CD8-positive, alpha-beta memory T cell (primary cell): ENCODE measurements around the gene ADAMTS20. TPM values are rescaled to one million over a fixed set of nuclear protein-coding genes. Genes with fewer than 3 reads are reported as not detected.
"Not testable (repeated sequence)": the region's sequence is repeated elsewhere in the genome, so short reads cannot be mapped to it uniquely, and the experiment has no call there.

Experiments
- CTCF ChIA-PET: fragments of 350-600 bp; sonication (Branson Sonifier 250); formaldehyde crosslinking; loops from one replicate; lab custom pipeline; 2021; ENCODE audit warnings: antibody characterized with exemption; lab: Charles Lee
- POLR2A ChIA-PET: fragments of 350-600 bp; sonication (Branson Sonifier 250); formaldehyde crosslinking; loops from one replicate; lab custom pipeline; 2021; ENCODE audit warnings: antibody characterized with exemption; lab: Charles Lee
- DNase-seq, 5 donors: peaks; one replicate each; pipeline versions ENCODE4 v3.0.0 to v3.0.0-alpha.2; 2020 to 2022; ENCODE audit warnings: mixed read lengths in 1 of 5
- H3K27ac ChIP-seq: one replicate; pipeline ENCODE4 v1.7.0; 2013; ENCODE audit warnings: low read depth, mild to moderate bottlenecking, low read length, moderate library complexity
- H3K27me3 ChIP-seq: 2 replicates; pipeline ENCODE4 v1.7.0; 2013; ENCODE audit warnings: low read length, mild to moderate bottlenecking; ENCODE audit not compliant: insufficient read depth, poor library complexity, severe bottlenecking
- H3K36me3 ChIP-seq: 2 replicates; pipeline ENCODE4 v1.7.0; 2013; ENCODE audit warnings: mild to moderate bottlenecking, low read length, moderate library complexity; ENCODE audit not compliant: insufficient read depth
- H3K4me1 ChIP-seq: 2 replicates; pipeline ENCODE4 v1.7.0; 2013; ENCODE audit warnings: mild to moderate bottlenecking, low read length, moderate library complexity; ENCODE audit not compliant: insufficient read depth
- H3K4me3 ChIP-seq: 2 replicates; pipeline ENCODE4 v1.7.0; 2013; ENCODE audit warnings: mild to moderate bottlenecking, low read length
- H3K9me3 ChIP-seq: 2 replicates; pipeline ENCODE4 v1.7.0; 2013; ENCODE audit warnings: mild to moderate bottlenecking, low read length
- H3K27ac Mint-ChIP-seq, 8 donors: one replicate each; pipeline ENCODE4 v1.8.0; 2020 to 2021; ENCODE audit warnings: mixed read lengths in 8 of 8, mild to moderate bottlenecking in 6 of 8, inconsistent platforms in 3 of 8, moderate library complexity in 3 of 8
- H3K27me3 Mint-ChIP-seq, 2 donors: one replicate each; pipeline ENCODE4 v1.8.0; 2020 to 2021; ENCODE audit warnings: mixed read lengths in 2 of 2, mild to moderate bottlenecking in 1 of 2, moderate library complexity in 1 of 2
- H3K36me3 Mint-ChIP-seq, 3 donors: one replicate each; pipeline ENCODE4 v1.8.0; 2020 to 2021; ENCODE audit warnings: mixed read lengths in 3 of 3, inconsistent platforms in 1 of 3, mild to moderate bottlenecking in 1 of 3
- H3K4me1 Mint-ChIP-seq, 3 donors: one replicate each; pipeline ENCODE4 v1.8.0; 2020 to 2021; ENCODE audit warnings: mixed read lengths in 3 of 3, inconsistent platforms in 1 of 3, mild to moderate bottlenecking in 1 of 3
- H3K4me3 Mint-ChIP-seq, 7 donors: one replicate each; pipeline ENCODE4 v1.8.0; 2020 to 2021; ENCODE audit warnings: mixed read lengths in 7 of 7, mild to moderate bottlenecking in 6 of 7, moderate library complexity in 4 of 7, inconsistent platforms in 2 of 7
- H3K9me3 Mint-ChIP-seq, 5 donors: one replicate each; pipeline ENCODE4 v1.8.0; 2020 to 2022; ENCODE audit warnings: mixed read lengths in 5 of 5, mild to moderate bottlenecking in 3 of 5, moderate library complexity in 2 of 5, inconsistent platforms in 1 of 5
- polyA plus RNA-seq: library from polyadenylated mRNA; unstranded; fragments of 300-500 nt; fragmentation: Illumina TruSeq; gene quantifications from one replicate; pipeline ENCODE4 v1.2.3, GENCODE V29; 2021
- total RNA-seq, 2 experiments: library from RNA; stranded (reverse); gene quantifications; one replicate each; pipeline ENCODE4 v1.2.3, GENCODE V29; 2021

ADAMTS20 gene
- total and polyA plus RNA-seq, 3 experiments from 2014 or later = not detected

- Histone ChIP-seq H3K27ac (no peak overlapping the region), H3K9me3 (no peaks in the 10 kb centered on the region), H3K27me3 (no peaks in the 10 kb centered on the region), H3K4me1 (no peaks in the 10 kb centered on the region), H3K4me3 (no peak overlapping the region), H3K36me3 (no peaks in the 10 kb centered on the region)
- CTCF ChIA-PET = no interaction called here
- peaks cover 0 to 2% of the 10 kb centered on the region in 2 donors for H3K27me3 Mint-ChIP-seq
- H3K27ac Mint-ChIP-seq = no peak overlapping the region
- H3K4me3 Mint-ChIP-seq = no peak overlapping the region
- no peak for DNase-seq
- POLR2A ChIA-PET = no interaction called here
- no peaks in the 10 kb centered on the region for H3K4me1 Mint-ChIP-seq
- H3K9me3 Mint-ChIP-seq = peaks cover 0 to 2% (median 0%) of the 10 kb centered on the region in 5 donors
- no peaks in the 10 kb centered on the region for H3K36me3 Mint-ChIP-seq
Measured at GRCh38 chr12:43544703-43545102, 7.3 kb downstream of the ADAMTS20 start.

- Histone ChIP-seq H3K9me3 (no peaks in the 10 kb centered on the region), H3K4me1 (no peaks in the 10 kb centered on the region), H3K27ac (no peak overlapping the region), H3K27me3 (no peaks in the 10 kb centered on the region), H3K36me3 (no peaks in the 10 kb centered on the region), H3K4me3 (no peak overlapping the region)
- ChIA-PET CTCF (no interaction called here), POLR2A (no interaction called here)
- no peak for DNase-seq
- peaks cover 0 to 1% of the 10 kb centered on the region in 2 donors for H3K27me3 Mint-ChIP-seq
- no peaks in the 10 kb centered on the region for H3K4me1 Mint-ChIP-seq
- no peak overlapping the region for H3K27ac Mint-ChIP-seq
- H3K36me3 Mint-ChIP-seq = no peaks in the 10 kb centered on the region
- H3K9me3 Mint-ChIP-seq = peaks cover 0 to 4% (median 3%) of the 10 kb centered on the region in 5 donors
- H3K4me3 Mint-ChIP-seq = no peak overlapping the region
Measured at GRCh38 chr12:43540470-43540869, 11.5 kb downstream of the ADAMTS20 start.

GRCh38 chr12:43537675-43538074 lies 14.3 kb downstream of the ADAMTS20 start:
- H3K27me3 ChIP-seq, DNase-seq, H3K27me3 Mint-ChIP-seq, CTCF ChIA-PET, H3K9me3 ChIP-seq, H3K4me3 Mint-ChIP-seq, H3K4me1 Mint-ChIP-seq, H3K4me3 ChIP-seq, H3K4me1 ChIP-seq, H3K27ac ChIP-seq, POLR2A ChIA-PET, H3K27ac Mint-ChIP-seq, H3K36me3 Mint-ChIP-seq, H3K36me3 ChIP-seq, H3K9me3 Mint-ChIP-seq: not testable (repeated sequence)

- no peak overlapping the region for H3K27ac ChIP-seq
- H3K36me3 ChIP-seq = no peaks in the 10 kb centered on the region
- no peaks in the 10 kb centered on the region for H3K9me3 ChIP-seq
- CTCF ChIA-PET = no interaction called here
- Mint-ChIP-seq H3K36me3 (no peaks in the 10 kb centered on the region), H3K4me1 (no peaks in the 10 kb centered on the region), H3K27me3 (peaks cover 0 to 2% of the 10 kb centered on the region in 2 donors), H3K4me3 (no peak overlapping the region), H3K27ac (no peak overlapping the region), H3K9me3 (peaks cover 0 to 5% (median 2%) of the 10 kb centered on the region in 5 donors)
- no peak for DNase-seq
- no peaks in the 10 kb centered on the region for H3K27me3 ChIP-seq
- H3K4me3 ChIP-seq = no peak overlapping the region
- POLR2A ChIA-PET = no interaction called here
- H3K4me1 ChIP-seq = no peaks in the 10 kb centered on the region
Measured at GRCh38 chr12:43516045-43516444, 36.0 kb downstream of the ADAMTS20 start.

GRCh38 chr12:43501703-43502102 lies 50.3 kb downstream of the ADAMTS20 start:
- Histone ChIP-seq H3K4me3 (no peak overlapping the region), H3K9me3 (no peaks in the 10 kb centered on the region), H3K36me3 (no peaks in the 10 kb centered on the region), H3K27ac (no peak overlapping the region), H3K27me3 (no peaks in the 10 kb centered on the region), H3K4me1 (no peaks in the 10 kb centered on the region)
- no peak for DNase-seq
- Mint-ChIP-seq H3K9me3 (no peaks in the 10 kb centered on the region), H3K27ac (no peak overlapping the region), H3K4me1 (no peaks in the 10 kb centered on the region), H3K27me3 (no peaks in the 10 kb centered on the region), H3K4me3 (no peak overlapping the region), H3K36me3 (no peaks in the 10 kb centered on the region)
- ChIA-PET CTCF (no interaction called here), POLR2A (no interaction called here)

GRCh38 chr12:43493261-43493797 lies 58.7 kb downstream of the ADAMTS20 start:
- no peaks in the 10 kb centered on the region for H3K9me3 Mint-ChIP-seq
- no peaks in the 10 kb centered on the region for H3K36me3 Mint-ChIP-seq
- no peak for DNase-seq
- H3K27me3 Mint-ChIP-seq = no peaks in the 10 kb centered on the region
- no peaks in the 10 kb centered on the region for H3K4me1 Mint-ChIP-seq
- Histone ChIP-seq H3K36me3 (no peaks in the 10 kb centered on the region), H3K4me1 (no peaks in the 10 kb centered on the region), H3K4me3 (no peak overlapping the region), H3K27me3 (no peaks in the 10 kb centered on the region), H3K9me3 (no peaks in the 10 kb centered on the region), H3K27ac (no peak overlapping the region)
- H3K4me3 Mint-ChIP-seq = no peak overlapping the region
- CTCF ChIA-PET = no interaction called here
- POLR2A ChIA-PET = no interaction called here
- H3K27ac Mint-ChIP-seq = no peak overlapping the region

GRCh38 chr12:43482311-43483085 lies 69.5 kb downstream of the ADAMTS20 start:
- no peak overlapping the region for H3K4me3 Mint-ChIP-seq
- no peaks in the 10 kb centered on the region for H3K27me3 Mint-ChIP-seq
- H3K4me1 Mint-ChIP-seq = no peaks in the 10 kb centered on the region
- no peak for DNase-seq
- Histone ChIP-seq H3K4me1 (no peaks in the 10 kb centered on the region), H3K27ac (no peak overlapping the region), H3K4me3 (no peak overlapping the region), H3K27me3 (no peaks in the 10 kb centered on the region), H3K36me3 (no peaks in the 10 kb centered on the region), H3K9me3 (no peaks in the 10 kb centered on the region)
- POLR2A ChIA-PET = no interaction called here
- H3K27ac Mint-ChIP-seq = no peak overlapping the region
- no peaks in the 10 kb centered on the region for H3K36me3 Mint-ChIP-seq
- CTCF ChIA-PET = no interaction called here
- peaks cover 3 to 8% (median 6%) of the 10 kb centered on the region in 5 donors for H3K9me3 Mint-ChIP-seq

GRCh38 chr12:43480591-43480990 lies 71.4 kb downstream of the ADAMTS20 start:
- H3K9me3 ChIP-seq = no peaks in the 10 kb centered on the region
- ChIA-PET POLR2A (no interaction called here), CTCF (no interaction called here)
- no peak for DNase-seq
- H3K27me3 ChIP-seq = no peaks in the 10 kb centered on the region
- no peaks in the 10 kb centered on the region for H3K36me3 ChIP-seq
- no peaks in the 10 kb centered on the region for H3K4me1 ChIP-seq
- Mint-ChIP-seq H3K27ac (no peak overlapping the region), H3K36me3 (no peaks in the 10 kb centered on the region), H3K9me3 (peaks cover 2 to 7% (median 2%) of the 10 kb centered on the region in 5 donors), H3K27me3 (no peaks in the 10 kb centered on the region), H3K4me1 (no peaks in the 10 kb centered on the region), H3K4me3 (no peak overlapping the region)
- no peak overlapping the region for H3K4me3 ChIP-seq
- no peak overlapping the region for H3K27ac ChIP-seq
